HG02938 (cell line): ENCODE results near the gene DES.
"Not testable (repeated sequence)": the region's sequence is repeated elsewhere in the genome, so short reads cannot be mapped to it uniquely, and the experiment has no call there.

Source experiments
- ATAC-seq: cut with Tn5 transposase; IDR thresholded peaks from one replicate; pipeline ENCODE4 v1.9.1; 2021; ENCODE audit warnings: mild to moderate bottlenecking, moderate library complexity; ENCODE audit not compliant: unreplicated experiment

The DES gene

DNA sequence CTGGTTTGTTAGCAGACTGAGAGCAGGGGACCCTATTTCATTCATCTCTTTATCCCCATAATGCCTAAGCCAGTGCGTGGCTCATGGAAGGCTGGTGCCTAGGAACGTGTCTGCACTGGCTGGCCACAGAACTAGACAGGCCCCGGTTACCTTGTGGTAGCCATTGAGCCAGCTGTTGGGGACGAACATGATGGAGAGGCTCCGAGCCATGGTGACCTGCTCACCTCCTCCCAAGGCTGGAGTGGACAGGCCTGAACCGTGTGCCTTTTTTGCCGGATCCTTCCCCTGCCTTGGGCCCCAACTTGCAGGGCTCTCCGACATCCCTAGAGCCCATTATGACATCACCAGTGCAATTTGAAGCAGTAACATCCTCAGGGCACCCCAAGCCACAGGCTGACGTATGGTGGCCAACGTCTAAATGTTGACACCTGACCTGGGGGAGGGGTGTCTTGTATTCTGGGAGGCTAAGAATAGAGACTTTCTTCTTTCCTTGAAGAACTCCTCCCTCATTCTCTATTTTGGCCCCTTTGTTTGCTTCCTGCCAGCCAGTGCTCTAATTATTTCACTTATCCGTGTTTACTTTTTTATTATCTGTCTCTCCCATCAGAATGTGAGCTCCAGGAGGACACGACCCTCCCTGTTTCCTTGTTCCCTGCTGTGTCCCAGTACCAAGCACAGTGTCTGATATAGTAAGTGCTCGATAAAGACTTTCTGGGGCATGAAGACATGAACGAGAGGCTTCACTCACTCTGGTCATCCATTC is 18.3 kb upstream of the DES start:
- no peak for ATAC-seq

DNA sequence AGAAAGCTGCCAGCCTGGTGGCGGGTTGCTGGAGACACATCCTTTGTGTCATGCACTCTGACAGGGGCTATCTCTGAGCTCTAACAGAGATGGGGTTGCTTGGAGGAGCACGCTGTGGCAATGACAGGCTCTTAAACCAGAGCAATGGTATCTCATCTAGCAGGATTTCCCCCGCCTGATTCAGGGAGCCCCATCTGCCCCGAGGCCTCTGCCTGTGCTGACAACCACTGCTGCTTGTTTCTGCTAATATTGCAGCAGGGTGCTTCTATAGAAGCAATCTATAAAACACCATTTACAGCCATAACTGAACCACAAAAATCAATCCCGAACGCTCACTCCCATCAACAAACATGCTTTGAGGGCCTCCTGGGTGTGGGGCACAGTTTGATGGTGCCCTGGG is 17.6 kb upstream of the DES start:
- no peak for ATAC-seq

- ATAC-seq, result no peak
Measured at GRCh38 chr2:219401606-219402005, 16.6 kb upstream of the DES start.

GRCh38 chr2:219402665-219403515 is 15.3 kb upstream of the DES start:
- no peak for ATAC-seq

DNA sequence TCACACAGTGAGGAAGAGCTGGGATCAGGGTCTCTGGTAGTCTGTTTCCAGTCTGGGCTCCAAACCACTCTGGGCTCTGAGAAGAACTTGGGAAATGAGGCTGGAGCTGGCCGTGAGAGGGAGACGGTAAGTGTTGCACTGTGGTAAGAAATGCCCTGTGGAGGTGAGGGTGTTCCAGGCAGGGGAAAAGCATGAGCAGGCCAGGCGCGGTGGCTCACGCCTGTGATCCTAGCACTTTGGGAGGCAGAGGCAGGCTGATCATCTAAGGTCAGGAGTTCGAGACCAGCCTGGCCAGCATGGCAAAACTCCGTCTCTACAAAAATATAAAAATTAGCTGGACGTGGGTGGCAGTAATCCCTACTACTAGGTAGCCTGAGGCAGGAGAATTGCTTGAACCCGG is 14.3 kb upstream of the DES start:
- ATAC-seq, result no peak

- ATAC-seq, result no peak
Measured at GRCh38 chr2:219404291-219404910, 13.8 kb upstream of the DES start.

DNA sequence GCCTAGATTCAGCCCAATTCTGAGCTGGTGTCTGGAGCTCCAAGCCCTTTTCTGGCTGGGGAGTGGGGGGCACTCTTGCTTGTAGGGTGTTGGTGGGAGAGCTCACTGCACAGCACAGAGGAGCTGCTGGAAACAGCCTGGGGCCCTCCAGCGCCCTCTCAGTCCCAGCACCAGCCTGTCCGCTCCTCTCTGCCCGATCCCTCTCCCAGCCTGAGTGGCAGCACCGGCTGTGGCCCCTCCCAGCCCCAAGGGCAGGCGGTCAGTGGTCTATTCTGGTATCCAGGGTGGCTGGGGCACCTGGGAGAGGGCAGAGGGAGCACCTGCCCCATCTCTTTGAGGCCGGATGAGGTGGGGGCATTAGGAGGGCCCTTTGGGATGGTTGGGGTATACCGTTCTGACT is 13.2 kb upstream of the DES start:
- no peak for ATAC-seq

GRCh38 chr2:219405451-219405850 is 12.7 kb upstream of the DES start:
- no peak for ATAC-seq

DNA sequence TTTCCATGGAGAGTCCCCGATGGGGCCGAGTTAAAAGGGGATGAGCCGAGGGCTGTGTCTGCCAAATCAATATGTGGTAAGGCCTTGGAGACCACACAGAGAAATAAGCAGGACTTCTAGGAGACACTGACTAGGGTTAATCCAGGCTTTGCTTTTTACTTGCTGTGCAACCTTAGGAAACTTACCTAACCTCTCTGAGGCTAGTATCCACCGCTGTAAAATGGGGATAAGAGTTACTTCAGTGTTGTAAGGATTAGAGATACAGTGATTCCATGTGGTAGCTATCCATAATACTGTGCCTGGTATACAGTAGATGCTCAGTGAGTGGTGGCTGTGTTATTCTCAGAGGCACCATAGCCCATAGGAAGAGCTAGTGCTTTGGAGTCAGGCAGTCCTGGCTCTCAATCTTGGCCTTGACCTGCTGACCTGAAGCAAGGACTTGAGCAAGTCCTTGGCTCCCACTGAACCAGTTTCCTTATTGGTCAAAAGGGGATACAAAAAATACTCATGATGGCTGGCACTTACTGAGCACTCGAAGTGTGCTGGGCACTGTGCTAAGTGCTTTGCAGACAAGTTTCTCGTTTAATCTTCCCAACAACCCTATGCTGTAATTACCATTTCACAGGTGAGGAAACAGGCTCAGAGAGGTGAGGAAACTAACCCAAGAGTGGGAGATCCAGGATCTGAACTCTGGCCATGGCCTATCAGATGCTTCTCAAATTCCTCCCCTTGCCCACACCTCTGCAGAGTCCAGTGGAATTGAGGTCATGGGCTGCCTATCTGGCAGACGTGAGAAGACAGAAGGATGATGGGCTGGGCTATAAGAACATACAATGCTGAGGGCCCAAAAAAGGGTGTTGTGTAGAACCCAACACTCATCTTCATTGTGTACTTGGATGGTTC is 12.0 kb upstream of the DES start:
- no peak for ATAC-seq

GRCh38 chr2:219406861-219407230 is 11.3 kb upstream of the DES start:
- ATAC-seq, result no peak

DNA sequence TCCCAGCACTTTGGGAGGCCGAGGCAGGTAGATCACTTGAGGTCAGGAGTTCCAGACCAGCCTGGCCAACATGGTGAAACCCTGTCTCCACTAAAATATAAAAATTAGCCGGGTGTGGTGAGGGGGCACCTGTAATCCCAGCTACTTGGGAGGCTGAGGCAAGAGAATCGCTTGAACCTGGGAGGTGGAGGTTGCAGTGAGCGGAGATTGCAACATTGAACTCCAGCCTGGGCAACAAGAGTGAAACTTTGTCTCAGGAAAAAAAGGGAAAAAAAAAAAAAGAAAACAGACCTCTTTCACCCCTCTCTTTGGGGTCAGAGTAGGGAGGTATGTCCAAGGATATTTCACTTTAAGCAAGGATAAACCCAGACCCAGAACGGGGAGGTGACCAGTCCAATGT is 10.8 kb upstream of the DES start:
- ATAC-seq, result not testable (repeated sequence)

DNA sequence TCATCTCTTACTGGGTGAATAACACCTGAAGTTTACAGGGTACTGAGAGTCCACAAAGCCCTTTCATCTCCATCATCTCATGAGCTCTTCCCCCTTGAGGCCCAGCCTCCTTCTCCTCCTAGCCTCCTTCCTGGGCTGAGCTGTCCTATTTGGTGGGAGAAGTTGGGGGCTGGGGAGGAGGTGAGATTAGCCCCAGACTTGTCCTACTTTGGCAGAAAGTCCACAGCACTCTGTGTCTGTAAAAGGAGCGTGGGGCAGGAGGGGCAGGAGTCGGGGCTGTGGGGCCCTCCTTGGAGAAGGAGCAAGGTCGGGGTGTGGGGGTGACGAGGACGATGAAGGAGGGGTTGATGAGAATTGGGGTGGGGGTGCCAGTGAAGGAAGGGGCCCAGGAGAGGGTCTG is 10.0 kb upstream of the DES start:
- ATAC-seq, result no peak

DNA sequence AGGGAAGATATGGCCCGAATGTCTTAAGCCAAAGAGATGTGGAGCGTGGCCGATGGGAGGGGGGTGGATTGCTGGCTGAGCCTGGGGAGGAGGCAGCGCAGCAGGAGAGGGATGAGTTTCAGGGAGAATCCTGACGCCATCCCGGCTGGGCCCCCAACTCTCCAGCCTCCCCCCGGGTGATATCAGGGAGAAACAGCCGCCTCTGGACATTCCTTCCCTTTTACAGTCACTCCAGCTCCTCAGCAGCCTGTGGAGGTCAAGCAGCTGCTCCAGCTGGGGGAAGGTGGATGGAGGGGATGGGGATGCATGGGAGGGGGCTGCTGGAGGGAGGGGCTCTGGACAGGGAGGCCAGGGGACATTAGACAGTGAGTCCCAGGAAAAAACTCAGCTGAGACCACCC is 9.5 kb upstream of the DES start:
- ATAC-seq, result no peak

DNA sequence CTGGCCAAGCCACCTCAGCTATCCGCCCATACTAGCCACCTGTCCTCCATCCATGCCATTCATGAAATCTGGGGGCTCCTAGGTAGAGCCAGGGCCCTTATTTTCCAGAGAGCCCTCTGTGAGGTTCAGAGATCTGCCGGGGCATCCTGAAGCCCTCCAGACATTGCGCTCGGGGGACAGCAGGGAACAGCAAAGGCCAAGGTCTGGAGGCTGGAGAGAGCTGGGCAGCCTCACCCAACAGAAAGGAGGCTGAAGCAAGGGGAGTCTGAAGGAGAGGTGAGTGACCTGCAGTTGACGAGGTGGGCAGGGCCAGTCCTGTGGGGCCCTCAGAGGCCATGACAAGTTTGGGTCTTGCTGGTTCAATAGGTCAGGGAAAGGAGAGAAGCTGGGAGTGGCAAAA is 8.6 kb upstream of the DES start:
- ATAC-seq, result no peak

DNA sequence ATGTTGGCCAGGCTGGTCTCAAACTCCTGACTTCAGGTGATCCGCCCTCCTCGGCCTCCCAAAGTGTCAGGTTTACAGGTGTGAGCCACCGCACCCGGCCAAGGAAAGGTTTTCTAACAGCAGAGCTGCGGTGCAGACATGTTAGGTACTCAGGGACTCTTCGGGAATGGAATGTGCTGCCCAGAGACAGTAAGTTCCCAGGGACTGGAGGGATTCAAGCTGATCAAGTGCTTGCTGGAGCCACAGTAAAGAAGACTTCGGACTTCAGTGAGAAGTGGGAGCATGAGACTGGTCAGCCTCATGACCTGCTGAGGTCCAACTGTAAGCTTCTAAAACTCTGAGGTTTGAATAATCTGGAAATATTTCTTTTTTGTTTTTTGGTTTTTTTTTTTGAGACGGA is 7.8 kb upstream of the DES start:
- no peak for ATAC-seq

- ATAC-seq, result no peak
Measured at GRCh38 chr2:219414857-219415256, 3.3 kb upstream of the DES start.

GRCh38 chr2:219415580-219416234 is 2.5 kb upstream of the DES start:
- ATAC-seq, result no peak

- ATAC-seq, result no peak
Measured at GRCh38 chr2:219416235-219416602, 2.0 kb upstream of the DES start.

DNA sequence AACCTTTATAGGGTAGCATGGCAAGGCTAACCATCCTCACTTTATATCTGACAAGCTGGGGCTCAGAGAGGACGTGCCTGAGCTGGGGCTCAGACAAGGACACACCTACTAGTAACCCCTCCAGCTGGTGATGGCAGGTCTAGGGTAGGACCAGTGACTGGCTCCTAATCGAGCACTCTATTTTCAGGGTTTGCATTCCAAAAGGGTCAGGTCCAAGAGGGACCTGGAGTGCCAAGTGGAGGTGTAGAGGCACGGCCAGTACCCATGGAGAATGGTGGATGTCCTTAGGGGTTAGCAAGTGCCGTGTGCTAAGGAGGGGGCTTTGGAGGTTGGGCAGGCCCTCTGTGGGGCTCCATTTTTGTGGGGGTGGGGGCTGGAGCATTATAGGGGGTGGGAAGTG is 1.2 kb upstream of the DES start:
- no peak for ATAC-seq

DNA sequence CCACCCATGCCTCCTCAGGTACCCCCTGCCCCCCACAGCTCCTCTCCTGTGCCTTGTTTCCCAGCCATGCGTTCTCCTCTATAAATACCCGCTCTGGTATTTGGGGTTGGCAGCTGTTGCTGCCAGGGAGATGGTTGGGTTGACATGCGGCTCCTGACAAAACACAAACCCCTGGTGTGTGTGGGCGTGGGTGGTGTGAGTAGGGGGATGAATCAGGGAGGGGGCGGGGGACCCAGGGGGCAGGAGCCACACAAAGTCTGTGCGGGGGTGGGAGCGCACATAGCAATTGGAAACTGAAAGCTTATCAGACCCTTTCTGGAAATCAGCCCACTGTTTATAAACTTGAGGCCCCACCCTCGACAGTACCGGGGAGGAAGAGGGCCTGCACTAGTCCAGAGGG is 803 bp upstream of the DES start:
- no peak for ATAC-seq

- no peak for ATAC-seq
Measured at GRCh38 chr2:219419012-219419324, 791 bp downstream of the DES start.
